Neural cell (in vitro differentiated cells): ENCODE data around the gene SEC16A. TPM values are rescaled to one million over a fixed set of nuclear protein-coding genes. Genes with fewer than 3 reads are reported as not detected.
"Not testable (repeated sequence)": the region's sequence is repeated elsewhere in the genome, so short reads cannot be mapped to it uniquely, and the experiment has no call there.

ENCODE experiments used
- H2AFZ ChIP-seq: fragments of 200-600, 300-800 bp; sonication (generic), shearing (Covaris generic); 2 replicates; pipeline ENCODE4 v1.6.0; 2014; ENCODE audit warnings: low read depth, mild to moderate bottlenecking, antibody characterized with exemption, low read length, moderate library complexity
- H3F3A ChIP-seq: fragments of 200-600 bp; shearing (Covaris generic); 2 replicates; pipeline ENCODE4 v1.6.1; 2016; ENCODE audit warnings: mild to moderate bottlenecking, moderate library complexity, mixed read lengths, antibody characterized with exemption, low read length; ENCODE audit not compliant: insufficient read depth, poor library complexity, severe bottlenecking
- H3K27ac ChIP-seq: fragments of 200-600, 300-800 bp; sonication (generic), shearing (Covaris generic); 2 replicates; pipeline ENCODE4 v1.5.1; 2014; ENCODE audit warnings: mild to moderate bottlenecking, low read length, moderate library complexity
- H3K27me3 ChIP-seq: fragments of 300-800, 200-600 bp; sonication (generic), shearing (Covaris generic); 2 replicates; pipeline ENCODE4 v1.6.0; 2014; ENCODE audit warnings: mild to moderate bottlenecking, low read depth, low read length, moderate library complexity; ENCODE audit not compliant: insufficient read depth
- H3K36me3 ChIP-seq: fragments of 300-800, 200-600 bp; sonication (generic), shearing (Covaris generic); 2 replicates; pipeline ENCODE4 v1.5.1; 2014; ENCODE audit warnings: mild to moderate bottlenecking, antibody characterized with exemption, low read length, moderate library complexity; ENCODE audit not compliant: insufficient read depth
- H3K4me2 ChIP-seq: fragments of 300-800, 200-600 bp; sonication (generic), shearing (Covaris generic); 2 replicates; pipeline ENCODE4 v1.6.0; 2014; ENCODE audit warnings: mild to moderate bottlenecking, low read length
- H3K4me3 ChIP-seq: fragments of 300-800, 200-600 bp; sonication (generic), shearing (Covaris generic); 2 replicates; pipeline ENCODE4 v1.5.1; 2014; ENCODE audit warnings: mild to moderate bottlenecking, low read length, moderate library complexity
- H3K79me2 ChIP-seq: fragments of 200-600 bp; shearing (Covaris generic); replicated peaks from 2 replicates; pipeline ENCODE4 v1.6.0; 2014; ENCODE audit warnings: mild to moderate bottlenecking, low read length, moderate library complexity; ENCODE audit not compliant: insufficient read depth
- H3K9ac ChIP-seq: fragments of 300-800, 200-600 bp; sonication (generic), shearing (Covaris generic); 2 replicates; pipeline ENCODE4 v1.6.1; 2016; ENCODE audit warnings: mild to moderate bottlenecking, low read length, mixed read lengths
- H3K9me2 ChIP-seq: fragments of 200-600 bp; shearing (Covaris generic); 2 replicates; pipeline ENCODE4 v1.6.1; 2016; ENCODE audit warnings: mild to moderate bottlenecking, low read length, mixed read lengths; ENCODE audit not compliant: insufficient read depth
- H3K9me3 ChIP-seq: fragments of 200-600, 300-800 bp; sonication (generic), shearing (Covaris generic); 2 replicates; pipeline ENCODE4 v1.6.1; 2016; ENCODE audit warnings: mild to moderate bottlenecking, mixed run types, low read length, moderate library complexity, mixed read lengths
- H4K20me1 ChIP-seq: fragments of 200-600 bp; shearing (Covaris generic); 2 replicates; pipeline ENCODE4 v1.6.1; 2016; ENCODE audit warnings: mild to moderate bottlenecking, mixed run types; ENCODE audit not compliant: insufficient read depth
- CTCF ChIP-seq: fragments of 450-650 bp; IDR thresholded peaks from 2 replicates; pipeline ENCODE4 v1.5.1; 2014; ENCODE audit warnings: antibody characterized with exemption, mild to moderate bottlenecking, moderate library complexity; ENCODE audit not compliant: poor library complexity, severe bottlenecking
- EP300 ChIP-seq: fragments of 450-650 bp; conservative IDR thresholded peaks from 2 replicates; pipeline ENCODE4 v1.6.1; 2014; ENCODE audit warnings: antibody characterized with exemption, mild to moderate bottlenecking, moderate library complexity; ENCODE audit not compliant: poor library complexity, severe bottlenecking
- EZH2 ChIP-seq: fragments of 200-600, 300-800 bp; shearing (Covaris generic), sonication (generic); IDR thresholded peaks from 2 replicates; pipeline ENCODE4 v1.6.1; 2014; ENCODE audit warnings: antibody characterized with exemption, low read length, borderline replicate concordance, mild to moderate bottlenecking; ENCODE audit not compliant: insufficient read depth, poor library complexity, severe bottlenecking
- MXI1 ChIP-seq: fragments of 450-650 bp; conservative IDR thresholded peaks from 2 replicates; pipeline ENCODE4 v1.6.1; 2014; ENCODE audit warnings: antibody characterized with exemption, mild to moderate bottlenecking; ENCODE audit not compliant: poor library complexity, severe bottlenecking
- POLR2AphosphoS5 ChIP-seq: IDR thresholded peaks from 2 replicates; pipeline ENCODE4 v1.6.1; 2012
- RAD21 ChIP-seq: fragments of 450-650 bp; conservative IDR thresholded peaks from 2 replicates; pipeline ENCODE4 v1.6.1; 2014; ENCODE audit warnings: antibody characterized with exemption, mild to moderate bottlenecking, moderate library complexity
- REST ChIP-seq: IDR thresholded peaks from 2 replicates; pipeline ENCODE4 v1.6.1; 2012; ENCODE audit warnings: borderline replicate concordance
- SMC3 ChIP-seq: fragments of 450-650 bp; conservative IDR thresholded peaks from 2 replicates; pipeline ENCODE4 v1.6.1; 2014; ENCODE audit warnings: antibody characterized with exemption, mild to moderate bottlenecking, moderate library complexity; ENCODE audit not compliant: poor library complexity
- TAF1 ChIP-seq: IDR thresholded peaks from 2 replicates; pipeline ENCODE4 v1.6.1; 2012; ENCODE audit warnings: low read depth
- polyA plus RNA-seq: library from polyadenylated mRNA; depleted of rRNA; stranded (reverse); fragments of >200 nt; gene quantifications from 2 replicates; pipeline ENCODE4 v1.2.3, GENCODE V29; 2014

The SEC16A gene
- polyA plus RNA-seq, 1 donor from 2014 or later, result 15.4 TPM

- Histone ChIP-seq H3K4me2 (no peak overlapping the region), H4K20me1 (no peaks in the 10 kb centered on the region), H3K4me3 (no peak overlapping the region), H3K27ac (no peak overlapping the region), H3K36me3 (no peaks in the 10 kb centered on the region), H3K9ac (no peak overlapping the region), H3F3A (no peaks in the 10 kb centered on the region), H3K27me3 (no peaks in the 10 kb centered on the region), H3K79me2 (no peaks in the 10 kb centered on the region), H3K9me3 (no peaks in the 10 kb centered on the region), H3K9me2 (no peaks in the 10 kb centered on the region), H2AFZ (no peak overlapping the region)
- TF ChIP-seq EZH2, result no peak
Observed at GRCh38 chr9:136429075-136429628, 53.7 kb downstream of the SEC16A start.

GRCh38 chr9:136426787-136427186 lies 56.1 kb downstream of the SEC16A start:
- no peak overlapping the region for H3K4me2 ChIP-seq
- H3F3A ChIP-seq, result no peaks in the 10 kb centered on the region
- H3K36me3 ChIP-seq, result no peaks in the 10 kb centered on the region
- H3K79me2 ChIP-seq, result no peaks in the 10 kb centered on the region
- TF ChIP-seq TAF1, result no peak
- no peak for TF ChIP-seq POLR2AphosphoS5
- no peak for TF ChIP-seq EP300
- no peak for TF ChIP-seq RAD21
- TF ChIP-seq SMC3, result no peak
- no peak for TF ChIP-seq REST
- TF ChIP-seq EZH2, result no peak
- no peak for TF ChIP-seq MXI1
- no peak for TF ChIP-seq CTCF
- H3K4me3 ChIP-seq, result no peak overlapping the region
- H2AFZ ChIP-seq, result no peak overlapping the region
- H3K9ac ChIP-seq, result no peak overlapping the region
- no peaks in the 10 kb centered on the region for H3K27me3 ChIP-seq
- no peaks in the 10 kb centered on the region for H3K9me3 ChIP-seq
- no peaks in the 10 kb centered on the region for H3K9me2 ChIP-seq
- no peak overlapping the region for H3K27ac ChIP-seq
- no peaks in the 10 kb centered on the region for H4K20me1 ChIP-seq

- H3K27me3 ChIP-seq, H2AFZ ChIP-seq, H3K79me2 ChIP-seq, H3K4me3 ChIP-seq, H3K9ac ChIP-seq, H4K20me1 ChIP-seq, H3K27ac ChIP-seq, H3K9me3 ChIP-seq, H3K9me2 ChIP-seq, H3K36me3 ChIP-seq, H3F3A ChIP-seq, H3K4me2 ChIP-seq: not testable (repeated sequence)
Observed at GRCh38 chr9:136425367-136425766, 57.5 kb downstream of the SEC16A start.
